K562 (cell line): Measurements from ENCODE around the gene GJB4.

Experiments used
- E4F1 ChIP-seq: fragments of 250-450 bp; sonication (Bioruptor Pico); IDR thresholded peaks from 2 replicates; pipeline ENCODE4 v1.5.0; 2021; ENCODE audit warnings: mild to moderate bottlenecking, borderline replicate concordance
- POLR2A ChIP-seq: fragments of 450-650 bp; conservative IDR thresholded peaks from 2 replicates; pipeline ENCODE4 v1.6.1; 2016

- TF ChIP-seq E4F1 (CRISPR knock-in tag), result no peak
- no peak for TF ChIP-seq POLR2A
These were observed 38.3 kb upstream of the GJB4 start for GRCh38 chr1:34721241-34721640.
